Measurements from ENCODE around the gene TNFRSF8. TPM values are rescaled to one million over a fixed set of nuclear protein-coding genes. Genes with fewer than 3 reads are reported as not detected.
"Not testable (repeated sequence)": the region's sequence is repeated elsewhere in the genome, so short reads cannot be mapped to it uniquely, and the experiment has no call there.

Gene TNFRSF8
- total RNA-seq, 1 donor from 2014 or later = not detected

DNA sequence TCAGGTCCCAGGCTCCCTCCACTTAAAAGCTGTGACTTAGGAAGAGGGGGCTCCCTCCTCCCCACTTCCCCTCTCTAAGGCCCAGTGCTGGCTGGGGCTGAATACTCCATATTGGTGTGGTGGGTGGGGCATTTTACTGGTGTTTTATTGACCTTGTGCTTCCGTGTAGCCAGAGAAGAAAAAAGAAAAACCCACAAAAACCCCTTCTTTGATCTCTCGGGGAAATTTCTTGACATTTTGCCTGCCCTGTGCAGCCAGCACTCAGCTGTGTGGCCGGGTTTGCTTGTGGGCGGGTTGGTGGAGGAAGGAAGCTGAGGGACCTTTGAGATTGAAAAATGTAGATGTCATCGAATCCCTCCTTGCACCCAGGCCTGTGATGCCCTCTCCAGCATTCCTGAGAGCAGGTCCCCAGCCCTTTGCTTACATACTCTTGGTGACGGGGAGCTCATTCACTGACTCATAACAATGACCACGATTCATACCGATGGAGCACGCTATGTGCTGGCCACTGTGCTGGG, 24.8 kb downstream of the TNFRSF8 start:
- DNase-seq = no peak

DNA sequence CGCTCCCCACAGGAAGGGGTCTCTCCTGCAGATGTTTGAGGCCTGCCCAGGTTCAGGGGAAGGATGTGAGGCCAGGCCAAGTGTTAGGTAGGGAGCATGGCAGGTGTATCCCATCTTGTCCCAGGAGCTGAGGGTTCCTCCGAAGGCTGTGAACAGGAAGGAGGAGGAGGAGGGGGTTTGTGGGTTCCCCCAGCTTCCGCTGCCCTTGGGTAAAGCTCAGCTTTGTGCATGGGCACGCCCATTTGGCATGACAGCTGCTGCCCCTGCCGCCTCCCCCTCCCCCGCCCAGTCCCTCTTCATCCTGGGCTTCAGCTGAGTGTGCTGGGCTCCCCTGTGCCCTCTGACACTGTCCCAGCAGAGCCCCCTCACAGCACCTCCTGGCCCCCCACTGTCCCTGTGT, 25.5 kb downstream of the TNFRSF8 start:
- DNase-seq = no peak

DNA sequence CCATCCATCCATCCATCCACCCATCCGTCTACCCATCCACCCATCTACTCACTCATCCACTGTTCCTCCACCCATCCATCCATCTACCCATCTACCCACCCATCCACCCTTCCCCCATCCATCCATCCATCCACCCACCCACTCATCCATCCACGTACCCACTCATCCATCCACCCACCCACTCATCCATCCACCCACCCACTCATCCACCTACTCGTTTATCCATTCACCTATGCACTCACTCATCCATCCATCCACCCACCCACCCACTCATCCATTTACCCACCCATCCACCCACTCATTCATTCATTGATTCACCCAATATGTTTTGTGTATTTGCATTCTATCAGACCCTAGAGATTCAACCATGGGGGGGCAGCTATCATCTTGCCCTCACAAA, 27.2 kb downstream of the TNFRSF8 start:
- no peak for DNase-seq

DNA sequence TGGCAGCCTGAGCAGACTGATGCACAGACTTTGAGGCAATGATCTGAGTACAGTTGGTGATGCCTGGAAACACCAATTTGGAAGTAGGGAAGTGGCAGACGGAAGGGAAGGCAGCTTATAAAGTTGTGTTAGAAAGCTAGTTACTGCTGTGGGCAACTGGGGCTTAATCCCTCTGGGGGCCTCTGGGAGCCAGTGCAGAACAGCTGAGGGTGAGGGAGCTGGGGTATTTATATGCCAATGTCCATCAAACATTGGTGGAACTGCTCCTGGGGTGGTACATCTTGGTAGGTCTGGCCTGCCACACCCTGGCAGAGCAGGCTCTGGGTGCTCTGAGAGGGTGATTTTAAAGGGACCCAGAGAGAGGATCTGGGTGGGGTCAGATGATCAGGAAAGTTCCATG, 28.1 kb downstream of the TNFRSF8 start:
- no peak for DNase-seq

DNA sequence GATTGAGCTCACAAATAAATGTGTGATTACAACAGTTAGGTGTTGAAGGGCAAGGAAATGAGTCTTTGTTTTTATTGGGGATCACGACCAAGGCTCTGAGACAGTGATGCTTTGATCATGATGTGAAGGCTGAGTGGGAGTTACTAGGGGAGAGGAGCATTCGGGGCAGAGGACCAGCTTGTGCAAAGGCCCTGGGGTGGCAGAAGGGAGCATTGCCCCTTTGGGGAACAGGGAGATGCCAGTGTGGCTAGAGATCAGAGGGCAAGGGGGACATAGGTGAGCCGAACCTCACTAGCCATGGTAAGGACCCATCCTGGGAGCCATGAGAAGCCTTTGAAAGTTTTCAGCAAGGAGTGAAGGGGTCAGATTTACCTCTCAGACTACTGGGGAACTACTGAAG, 31.1 kb downstream of the TNFRSF8 start:
- DNase-seq = no peak

DNA sequence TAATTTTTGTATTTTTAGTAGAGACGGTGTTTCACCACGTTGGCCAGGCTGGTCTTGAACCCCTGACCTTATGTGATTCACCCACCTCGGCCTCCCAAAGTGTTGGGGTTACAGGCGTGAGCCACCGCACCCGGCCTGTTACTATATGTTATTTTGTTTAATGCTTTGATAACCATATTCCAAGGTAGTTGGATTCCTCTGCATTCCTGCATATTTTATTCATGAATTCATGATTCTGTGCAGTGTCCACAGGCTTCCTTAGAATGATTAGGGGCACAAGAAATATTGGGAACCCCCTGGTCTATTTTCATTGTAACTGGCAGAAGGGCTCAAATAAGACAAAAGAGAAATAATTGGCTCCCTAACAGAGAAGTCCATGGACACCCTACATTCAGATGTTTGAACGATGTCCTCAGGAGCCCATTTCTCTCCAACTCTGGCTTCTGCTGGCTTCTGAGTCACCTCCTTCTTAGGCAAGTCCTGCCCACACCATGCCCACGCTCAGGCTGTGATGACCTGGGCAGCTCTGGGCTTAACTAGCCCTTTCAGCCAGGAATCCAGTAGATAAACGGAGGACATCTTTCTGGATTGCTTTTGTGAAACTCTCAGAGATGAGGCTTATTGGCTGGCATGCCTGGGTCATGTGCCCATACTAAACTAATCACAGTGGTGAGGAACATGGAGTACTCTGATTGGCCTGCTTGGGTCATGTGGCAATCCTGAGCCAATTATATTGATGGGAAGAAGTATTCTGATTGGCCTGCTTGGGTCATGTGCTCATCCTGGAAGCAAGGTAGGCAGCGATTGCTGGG, 32.6 kb downstream of the TNFRSF8 start:
- no peak for DNase-seq

DNA sequence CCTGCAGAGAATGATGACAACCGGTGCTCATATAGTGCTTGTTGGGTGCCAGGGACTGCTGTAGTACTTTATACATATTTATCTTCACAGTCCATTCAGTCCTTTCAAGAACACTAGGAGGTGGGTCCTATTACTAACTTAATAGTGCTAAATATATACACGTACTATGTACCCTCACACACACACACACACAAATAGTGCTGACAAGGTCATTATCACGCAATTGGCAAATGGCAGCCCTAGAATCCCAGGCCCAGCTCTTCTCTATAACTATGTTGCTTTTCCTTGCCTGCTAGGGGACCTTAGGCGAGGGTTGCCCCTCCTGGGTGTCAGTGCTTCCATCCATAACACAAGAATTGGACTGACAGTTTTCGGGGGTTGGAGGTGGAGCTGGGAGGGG, 33.5 kb downstream of the TNFRSF8 start:
- DNase-seq = no peak

DNA sequence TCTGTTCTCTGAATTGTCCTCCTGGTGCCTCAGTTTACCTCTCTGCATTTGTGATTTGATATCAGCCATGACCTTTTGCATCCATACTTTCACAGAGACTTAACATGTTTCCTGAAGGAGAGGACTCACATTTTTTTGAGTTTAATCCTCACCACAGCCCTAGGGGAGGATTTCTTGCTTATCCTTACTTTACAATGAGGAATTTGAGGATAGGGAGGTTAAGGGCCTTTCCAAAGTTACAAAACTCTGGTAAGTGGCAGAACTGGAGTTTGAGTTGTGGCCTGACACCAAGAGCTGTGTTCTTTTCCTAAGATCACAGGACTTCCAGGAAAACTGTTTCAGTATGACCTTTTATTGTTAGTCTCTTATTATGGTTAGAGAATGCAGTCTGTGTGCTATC, 34.2 kb downstream of the TNFRSF8 start:
- DNase-seq = no peak

DNA sequence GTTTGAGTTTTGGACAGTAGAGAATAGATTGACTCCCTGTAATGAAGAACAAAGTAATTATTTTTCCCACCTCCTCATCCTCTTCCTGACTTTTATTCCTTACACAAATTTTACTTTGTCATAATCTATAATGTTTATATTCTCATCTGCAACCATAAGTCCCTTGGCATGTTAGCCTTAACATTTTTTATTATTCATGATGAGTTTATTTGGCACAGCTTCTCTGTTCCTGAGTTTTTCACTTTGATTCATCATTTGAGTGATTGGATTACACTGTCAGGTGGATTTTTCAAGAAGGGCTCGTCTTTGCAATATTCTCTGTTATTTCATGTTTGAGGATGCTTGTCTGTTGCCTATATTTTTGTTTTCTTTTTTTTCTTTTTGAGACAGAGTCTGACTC, 35.7 kb downstream of the TNFRSF8 start:
- no peak for DNase-seq

DNA sequence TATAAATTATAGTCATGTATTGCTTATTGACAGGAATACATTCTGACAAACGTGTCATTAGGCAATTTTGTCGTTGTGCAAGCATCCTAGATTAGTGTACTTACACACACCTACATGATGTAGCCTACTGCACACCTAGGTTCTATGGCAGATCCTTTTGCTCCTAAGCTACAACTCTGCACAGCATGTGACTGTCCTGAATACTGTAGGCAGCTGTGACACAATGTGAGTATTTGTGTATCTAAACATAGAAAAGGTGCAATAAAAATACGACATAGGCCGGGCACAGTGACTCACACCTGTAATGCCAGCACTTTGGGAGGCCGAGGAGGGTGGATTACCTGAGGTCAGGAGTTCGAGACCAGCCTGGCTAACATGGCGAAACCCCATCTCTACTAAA, 36.5 kb downstream of the TNFRSF8 start:
- no peak for DNase-seq

DNA sequence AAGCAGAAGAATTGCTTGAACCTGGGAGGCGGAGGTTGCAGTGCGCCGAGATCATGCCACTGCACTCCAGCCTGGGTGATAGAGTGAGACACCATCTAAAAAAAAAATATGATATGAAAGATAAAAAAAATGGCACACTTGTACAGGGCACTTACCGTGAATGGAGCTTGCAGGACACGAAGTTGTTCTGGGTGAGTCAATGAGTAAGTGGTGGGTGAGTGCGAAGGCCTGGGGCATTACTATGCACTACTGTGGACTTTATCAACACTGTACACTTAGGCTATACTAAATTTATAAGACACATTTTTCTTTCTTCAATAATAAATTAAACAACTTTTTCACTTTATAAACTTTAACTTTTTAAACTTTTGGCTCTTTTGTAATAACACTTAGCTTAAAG, 37.0 kb downstream of the TNFRSF8 start:
- no peak for DNase-seq

DNA sequence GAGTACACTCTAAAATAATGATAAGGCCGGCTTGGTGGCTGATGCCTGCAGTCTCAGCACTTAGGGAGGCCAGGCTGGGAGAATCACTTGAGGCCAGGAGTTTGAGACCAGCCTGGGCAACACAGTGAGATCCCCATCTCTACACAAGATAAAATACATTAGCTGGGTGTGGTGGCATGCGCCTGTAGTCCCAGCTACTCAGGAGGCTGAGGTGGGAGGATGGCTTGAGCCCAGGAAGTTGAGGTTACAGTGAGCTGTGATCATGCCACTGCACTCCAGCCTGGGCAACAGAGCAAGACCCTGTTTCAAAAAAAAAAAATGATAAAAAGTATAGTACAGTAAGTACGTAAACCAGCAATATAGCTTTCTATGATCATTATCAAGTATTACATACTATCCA, 38.0 kb downstream of the TNFRSF8 start:
- DNase-seq = not testable (repeated sequence)

DNA sequence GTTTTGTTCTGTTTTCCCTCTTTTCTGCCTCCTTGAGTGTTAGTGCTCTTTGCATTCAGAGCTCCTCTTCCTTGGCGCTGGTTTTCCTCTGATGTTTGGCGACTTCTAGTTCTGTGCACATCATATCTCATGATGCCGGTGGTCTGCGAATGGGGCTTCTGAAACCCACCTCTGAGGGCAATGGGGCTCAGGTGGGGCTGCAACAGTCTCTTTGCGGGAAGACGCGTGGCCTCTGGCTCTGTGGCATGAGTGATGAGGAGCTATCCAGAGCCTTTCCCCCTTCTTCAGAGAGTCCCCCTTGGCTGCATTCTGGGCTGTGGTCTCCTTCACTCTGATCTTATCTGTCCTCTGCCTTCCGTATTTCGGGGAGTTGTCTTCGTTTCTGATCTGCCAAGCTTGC, 39.0 kb downstream of the TNFRSF8 start:
- DNase-seq = no peak

DNA sequence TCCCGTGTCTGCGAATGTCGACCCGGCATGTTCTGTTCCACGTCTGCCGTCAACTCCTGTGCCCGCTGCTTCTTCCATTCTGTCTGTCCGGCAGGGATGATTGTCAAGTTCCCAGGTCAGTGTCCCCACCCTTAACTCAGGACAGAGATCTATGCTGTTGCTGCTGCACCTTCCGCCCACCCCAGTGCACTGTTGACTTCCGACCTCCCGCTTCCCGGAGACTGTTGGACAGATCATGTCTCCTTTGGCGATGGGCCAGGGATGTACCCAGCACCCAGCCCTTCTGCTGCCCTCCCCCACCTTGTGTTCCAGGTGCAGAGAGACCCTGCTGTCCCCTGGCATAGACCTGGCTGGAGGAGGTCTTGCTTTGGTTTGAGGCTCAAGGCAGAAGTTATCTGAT, 41.3 kb downstream of the TNFRSF8 start:
- no peak for DNase-seq

DNA sequence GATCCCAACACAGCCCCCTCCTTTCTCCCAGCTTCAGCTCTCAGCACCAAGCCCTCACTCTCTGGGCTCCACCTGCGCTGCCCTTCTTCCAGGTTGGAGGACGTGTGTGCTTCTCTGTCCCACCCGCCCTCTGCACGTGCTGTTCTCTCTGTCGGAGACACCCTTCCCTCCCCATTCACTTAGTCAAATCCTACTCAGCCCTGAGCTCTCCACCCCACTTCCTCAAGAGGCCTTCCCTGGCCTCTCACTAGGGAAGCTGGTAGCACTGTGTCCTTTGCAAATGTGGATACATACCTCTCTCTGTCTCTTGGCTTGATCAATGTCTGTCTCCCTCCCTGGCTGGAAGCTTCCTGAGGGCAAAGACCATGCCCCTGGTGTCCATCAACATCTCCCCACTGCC, 43.0 kb downstream of the TNFRSF8 start:
- DNase-seq = no peak

DNA sequence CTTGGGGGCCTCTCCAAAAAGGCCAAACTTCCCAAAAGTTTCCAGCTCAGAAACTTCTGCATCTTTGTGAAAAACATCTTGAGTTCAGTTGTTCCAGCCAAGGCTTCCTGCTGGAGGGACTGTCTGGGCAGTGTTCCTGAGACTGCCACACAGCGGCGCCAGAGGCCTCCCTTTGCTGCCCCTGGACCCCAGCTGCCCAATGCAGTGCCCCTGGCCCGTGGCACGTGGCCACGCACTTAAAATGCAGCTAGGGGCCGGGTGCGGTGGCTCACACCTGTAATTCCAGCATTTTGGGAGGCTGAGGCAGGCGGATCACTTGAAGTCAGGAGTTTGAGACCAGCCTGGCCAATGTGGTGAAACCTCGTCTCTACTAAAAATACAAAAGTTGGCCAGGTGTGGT, 43.8 kb downstream of the TNFRSF8 start:
- DNase-seq = not testable (repeated sequence)

DNA sequence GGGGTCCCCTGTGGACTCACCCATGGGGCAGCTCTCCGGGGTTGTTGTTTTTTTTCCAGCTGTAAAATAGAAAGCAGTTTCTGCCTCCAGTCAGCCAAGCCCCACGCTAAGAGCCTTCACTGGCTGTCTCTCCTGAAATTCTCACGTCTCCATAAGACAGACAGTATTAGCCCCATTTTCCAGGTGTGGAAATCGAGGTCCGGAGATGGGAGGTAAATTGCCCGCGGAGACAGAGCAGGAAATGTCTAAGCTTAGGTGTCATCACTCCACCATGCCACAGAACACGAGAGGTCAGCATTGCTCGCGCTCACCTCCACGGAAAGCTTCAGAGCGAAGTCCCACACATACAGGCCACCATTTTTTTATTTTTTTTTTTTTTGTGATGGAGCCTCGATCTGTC, 44.6 kb downstream of the TNFRSF8 start:
- DNase-seq = no peak

DNA sequence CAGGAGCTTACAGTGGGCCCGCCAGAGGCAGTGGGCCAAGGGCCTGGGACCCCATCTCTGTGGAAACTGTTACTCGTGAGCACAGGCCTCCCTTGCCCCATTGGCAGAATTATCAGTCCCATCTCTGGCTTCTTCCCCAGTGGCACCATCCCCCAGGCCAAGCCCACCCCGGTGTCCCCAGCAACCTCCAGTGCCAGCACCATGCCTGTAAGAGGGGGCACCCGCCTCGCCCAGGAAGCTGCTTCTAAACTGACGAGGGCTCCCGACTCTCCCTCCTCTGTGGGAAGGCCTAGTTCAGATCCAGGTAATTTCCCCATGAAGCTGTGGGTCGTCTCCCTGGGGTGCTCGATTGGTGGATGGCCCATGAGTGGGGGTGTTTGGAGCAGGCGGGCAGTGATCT, 46.8 kb downstream of the TNFRSF8 start:
- no peak for DNase-seq

DNA sequence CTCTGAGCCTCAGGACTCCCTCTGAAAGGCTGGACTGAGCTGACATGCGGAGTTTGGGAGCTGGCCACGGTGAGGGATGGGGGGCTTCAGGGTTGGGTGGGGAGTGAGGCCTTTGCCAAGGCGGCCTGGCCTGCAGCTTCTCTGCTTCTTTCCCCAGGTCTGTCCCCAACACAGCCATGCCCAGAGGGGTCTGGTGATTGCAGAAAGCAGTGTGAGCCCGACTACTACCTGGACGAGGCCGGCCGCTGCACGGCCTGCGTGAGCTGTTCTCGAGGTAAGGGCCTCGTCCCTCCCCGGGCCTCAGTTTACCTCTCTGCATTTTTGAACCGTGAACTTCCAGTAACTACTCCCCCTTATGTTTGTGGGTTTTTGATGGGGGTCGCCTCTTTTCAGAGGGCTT, 48.6 kb downstream of the TNFRSF8 start:
- DNase-seq = no peak

DNA sequence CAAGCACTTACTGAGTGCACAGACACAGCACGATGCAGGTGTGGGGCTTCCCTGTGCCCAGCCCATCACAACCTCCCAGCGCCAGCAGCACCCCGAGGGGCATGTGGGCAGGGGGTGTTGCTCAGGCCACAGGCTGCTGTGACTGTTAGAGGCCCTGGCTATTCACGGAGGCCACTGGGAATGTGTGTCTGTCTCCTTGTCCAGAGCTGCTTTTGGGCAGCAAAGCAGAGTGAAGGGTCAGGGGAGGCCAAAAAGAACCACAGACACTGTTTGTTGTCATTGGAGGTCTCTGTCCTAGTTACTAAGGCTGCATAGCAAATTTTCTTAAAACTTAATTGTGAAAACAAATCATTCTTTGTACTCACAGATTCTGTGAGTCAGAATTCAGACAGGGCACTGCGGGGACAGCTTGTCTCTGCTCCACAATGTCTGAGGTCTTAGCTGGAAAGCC, 49.6 kb downstream of the TNFRSF8 start:
- peak; percentile 24 for DNase-seq

DNA sequence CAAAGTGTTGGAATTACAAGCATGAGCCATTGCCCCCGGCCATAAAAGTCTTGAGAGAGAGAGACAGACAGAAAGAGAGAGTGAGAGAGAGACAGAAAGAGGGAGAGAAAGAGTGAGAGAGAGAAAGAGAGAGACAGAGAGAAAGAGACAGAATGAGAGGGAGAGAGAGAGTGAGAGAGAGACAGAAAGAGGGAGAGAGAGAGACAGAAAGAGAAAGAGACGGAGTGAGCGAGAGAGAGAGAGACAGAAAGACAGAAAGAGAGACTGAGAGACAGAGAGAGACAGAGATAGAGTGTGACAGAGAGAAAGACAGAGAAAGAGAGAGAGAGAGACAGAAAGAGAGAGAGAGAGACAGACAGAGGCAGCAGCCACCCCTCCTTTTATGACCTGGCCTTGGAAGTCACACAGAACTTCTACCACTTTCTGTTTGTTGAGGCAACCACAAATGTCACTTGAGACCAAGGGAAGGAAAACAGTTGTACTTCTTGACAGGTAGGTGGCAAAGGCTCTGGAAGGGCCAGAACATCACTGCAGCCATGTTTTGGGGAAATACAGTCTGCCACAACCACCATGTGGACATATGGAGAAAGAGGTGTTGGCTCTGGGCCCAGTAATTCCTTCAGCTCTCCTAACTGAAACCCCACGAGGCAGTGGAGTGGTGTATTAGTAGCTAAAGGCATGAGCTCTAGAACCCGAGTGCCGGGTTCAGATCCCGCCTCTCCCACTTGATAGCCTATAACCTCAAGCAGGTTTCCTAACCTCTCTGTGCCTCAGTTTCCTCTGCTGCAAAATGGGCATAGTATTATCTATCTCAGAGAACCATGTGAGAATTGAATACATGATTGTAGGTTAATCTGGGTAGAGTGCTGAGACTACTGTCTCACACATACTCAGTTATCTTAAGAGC, 50.6 kb downstream of the TNFRSF8 start:
- no peak for DNase-seq

DNA sequence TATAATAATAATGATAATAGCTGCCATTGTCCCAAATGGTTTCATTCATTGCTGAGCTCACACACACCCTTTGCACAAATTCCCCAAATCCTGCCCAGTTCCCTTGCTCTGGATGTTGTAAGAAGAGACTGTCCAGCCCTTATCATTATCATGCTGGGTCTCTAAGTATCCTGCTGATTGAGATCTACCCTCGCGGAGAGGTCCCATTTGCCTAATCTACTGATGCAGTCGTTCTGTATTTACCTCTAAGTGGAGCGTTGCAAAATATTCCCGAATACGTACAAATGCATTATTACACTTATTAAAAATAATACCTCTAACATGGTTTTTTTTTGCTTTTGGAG, 51.2 kb downstream of the TNFRSF8 start:
- no peak for DNase-seq

DNA sequence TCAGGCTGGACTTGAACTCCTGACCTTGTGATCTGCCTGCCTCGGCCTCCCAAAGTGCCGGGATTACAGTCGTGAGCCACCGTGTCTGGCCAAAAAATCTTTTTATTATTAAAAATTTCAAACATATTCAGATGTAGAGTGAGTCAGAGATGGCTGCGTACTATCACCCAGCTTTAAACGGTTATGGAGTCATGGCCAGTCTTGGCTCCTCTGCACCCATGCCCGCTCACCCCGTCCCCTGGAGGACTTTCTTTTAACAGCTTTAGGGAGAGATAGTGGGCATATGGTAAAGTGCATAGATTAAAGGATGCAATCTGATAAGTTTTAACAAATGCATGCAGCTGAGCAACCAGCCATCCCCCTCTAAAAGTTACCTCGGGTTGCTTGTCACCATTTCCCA, 51.8 kb downstream of the TNFRSF8 start:
- no peak for DNase-seq
